GM18951 (cell line): ENCODE data around the gene MEGF10.
"Not testable (repeated sequence)": the region's sequence is repeated elsewhere in the genome, so short reads cannot be mapped to it uniquely, and the experiment has no call there.

ENCODE experiments used
- POLR2A ChIP-seq: IDR thresholded peaks from 4 replicates; pipeline ENCODE4 v1.6.1; 2011; ENCODE audit warnings: mild to moderate bottlenecking; ENCODE audit not compliant: insufficient read length, insufficient read depth; ENCODE audit errors: extremely low read depth
- in situ Hi-C: fragments of 300-500 bp; cut with MboI; formaldehyde crosslinking; loops from one replicate; pipeline ENCODE4 v1.12.0; 2022; ENCODE audit warnings: low sequenced_read_pairs, mixed read lengths, inconsistent platforms; ENCODE audit not compliant: unreplicated experiment

Gene MEGF10

DNA sequence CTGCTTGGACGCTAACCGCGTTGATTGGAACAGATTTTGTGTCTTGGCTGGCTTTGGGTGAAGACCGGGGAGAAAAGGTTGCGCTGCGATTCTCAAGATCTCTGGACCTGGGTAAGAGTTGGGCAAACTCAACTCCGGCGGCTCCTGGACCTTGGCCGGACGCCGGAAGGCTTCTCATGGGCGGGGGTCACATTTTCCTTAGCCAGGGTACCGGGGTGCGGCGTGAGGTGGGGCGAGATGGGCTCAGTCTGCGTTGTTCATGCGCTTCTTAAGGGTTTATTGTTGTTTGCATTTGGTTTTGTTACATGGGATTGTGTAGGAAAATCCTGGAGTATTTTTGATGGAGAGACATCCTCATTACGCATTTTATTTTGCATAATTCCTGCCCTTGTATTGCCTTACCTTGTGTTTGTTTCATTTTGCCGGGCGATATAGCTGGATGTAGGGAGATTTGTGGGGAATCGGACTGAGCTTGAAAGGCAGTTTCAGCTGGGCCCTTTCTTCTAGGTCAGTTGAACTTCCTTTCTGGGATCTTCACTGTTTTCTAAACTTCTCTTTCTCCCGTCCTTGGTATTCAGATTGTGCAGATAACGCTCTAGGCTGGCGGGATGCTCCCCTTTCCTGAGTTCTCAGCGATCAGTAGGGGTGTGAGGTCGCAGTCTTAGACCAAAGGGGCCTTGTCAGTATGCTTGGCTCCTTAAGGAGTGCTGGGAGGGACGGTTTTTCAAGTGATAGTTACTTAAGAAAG, 524 bp downstream of the MEGF10 start:
- TF ChIP-seq POLR2A, result no peak
- in situ Hi-C loops, result no loop called here

DNA sequence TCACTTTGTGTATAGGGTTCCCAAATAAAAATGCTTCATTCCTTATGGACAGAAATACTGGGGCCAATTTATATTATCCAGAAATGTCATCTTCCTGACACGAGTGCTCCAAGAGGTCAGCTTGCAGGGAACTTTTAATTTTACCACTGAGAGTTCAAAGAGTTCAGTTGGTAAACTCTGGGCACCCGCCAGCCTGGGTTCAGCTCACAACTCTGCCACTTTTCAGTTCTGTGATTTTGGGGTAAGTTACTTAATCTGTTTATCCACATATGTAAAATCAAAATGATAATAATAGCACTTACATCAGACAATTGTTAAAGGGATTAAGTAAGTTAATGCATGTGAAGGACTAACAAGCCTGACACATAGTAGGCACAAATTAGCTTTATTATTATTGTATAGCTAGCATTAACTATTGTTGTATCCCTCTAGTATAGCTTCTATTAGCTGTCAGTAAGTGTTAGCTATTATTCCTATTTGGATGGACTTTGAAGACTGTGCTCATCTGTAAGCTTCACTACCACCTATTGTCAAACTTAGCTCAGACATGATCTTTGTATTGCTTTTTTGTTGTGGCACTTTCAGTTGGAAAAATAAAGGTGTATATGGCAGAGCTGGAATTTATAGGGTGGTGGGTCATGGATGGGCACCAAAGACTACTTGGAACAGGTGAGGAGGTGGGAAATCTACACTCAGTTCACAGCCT, 1.6 kb downstream of the MEGF10 start:
- in situ Hi-C loops, result no loop called here
- TF ChIP-seq POLR2A, result no peak

DNA sequence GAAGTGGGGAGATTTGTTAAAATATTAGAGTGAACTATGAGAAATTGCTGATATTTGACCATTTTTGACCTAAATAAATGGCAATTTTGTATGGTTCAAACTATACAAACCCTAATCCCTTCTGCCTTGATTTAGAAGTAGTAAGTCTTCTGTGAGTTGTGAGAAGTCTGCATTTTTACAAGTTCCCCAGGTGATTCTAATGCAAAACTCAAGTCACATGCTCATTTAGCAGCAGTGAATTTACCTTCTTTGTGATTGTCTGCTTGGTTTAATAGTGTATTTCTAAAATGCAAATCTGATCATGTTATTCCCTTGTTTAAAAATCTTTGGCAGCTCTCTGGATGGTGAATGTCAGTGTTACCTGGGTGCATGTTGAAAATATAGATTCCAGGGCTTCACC, 2.8 kb downstream of the MEGF10 start:
- in situ Hi-C loops, result no loop called here
- TF ChIP-seq POLR2A, result no peak

DNA sequence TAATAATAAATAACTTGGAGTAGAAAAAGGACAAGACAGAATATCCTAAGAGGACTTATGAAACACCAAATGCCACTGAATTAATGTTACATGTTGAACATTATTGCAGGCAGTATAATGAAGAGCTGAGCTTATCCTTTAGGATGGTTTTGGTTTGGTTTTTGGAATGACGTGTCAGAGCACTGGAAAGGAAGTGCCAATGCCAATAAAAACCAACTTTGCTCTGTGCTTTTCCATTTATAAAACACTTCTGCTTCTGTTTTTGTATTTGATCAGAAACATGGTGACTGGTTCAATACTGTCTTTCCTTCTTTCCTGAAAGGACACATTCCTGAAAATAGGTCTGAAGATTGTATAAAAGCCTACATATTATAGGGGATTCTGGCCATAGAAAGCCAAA, 4.2 kb downstream of the MEGF10 start:
- in situ Hi-C loops, result no loop called here
- no peak for TF ChIP-seq POLR2A

DNA sequence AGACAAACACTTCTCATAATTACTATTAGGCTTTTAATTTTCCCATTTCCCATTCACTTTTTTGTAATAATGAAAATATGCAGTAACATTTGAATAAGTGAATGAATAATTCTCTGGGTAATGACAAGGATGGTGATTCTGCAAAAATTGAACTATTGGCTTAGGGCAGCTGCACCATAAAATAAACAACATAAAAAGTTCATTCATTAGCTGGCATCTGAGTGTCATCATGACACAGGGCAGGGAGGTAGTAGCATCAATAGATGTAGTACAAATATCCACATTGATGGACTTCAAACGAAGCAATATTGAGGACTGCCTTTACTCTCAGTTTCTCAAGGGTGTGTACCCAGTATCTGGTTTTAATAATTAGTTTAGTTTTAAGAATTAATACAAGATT, 4.9 kb downstream of the MEGF10 start:
- TF ChIP-seq POLR2A, result no peak
- in situ Hi-C loops, result no loop called here

DNA sequence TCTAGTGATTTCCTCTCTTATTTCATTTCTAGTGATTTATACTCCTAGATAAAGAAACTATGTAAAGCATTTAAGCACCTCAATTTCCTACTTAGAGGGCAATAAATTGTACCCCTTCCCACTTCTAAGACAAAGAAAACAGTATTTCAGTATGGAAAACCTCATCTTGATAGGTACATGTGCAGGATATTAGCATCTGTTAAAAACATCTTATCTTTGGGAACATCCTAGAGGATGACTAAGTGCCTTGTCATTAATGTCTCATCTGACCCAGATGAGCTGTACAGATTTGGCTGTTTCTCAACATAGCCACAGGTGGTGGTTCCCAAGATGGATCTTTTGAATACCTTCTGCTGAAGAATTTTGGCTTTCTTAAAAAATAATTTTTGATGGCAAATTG, 5.7 kb downstream of the MEGF10 start:
- in situ Hi-C loops, result no loop called here
- TF ChIP-seq POLR2A, result no peak

DNA sequence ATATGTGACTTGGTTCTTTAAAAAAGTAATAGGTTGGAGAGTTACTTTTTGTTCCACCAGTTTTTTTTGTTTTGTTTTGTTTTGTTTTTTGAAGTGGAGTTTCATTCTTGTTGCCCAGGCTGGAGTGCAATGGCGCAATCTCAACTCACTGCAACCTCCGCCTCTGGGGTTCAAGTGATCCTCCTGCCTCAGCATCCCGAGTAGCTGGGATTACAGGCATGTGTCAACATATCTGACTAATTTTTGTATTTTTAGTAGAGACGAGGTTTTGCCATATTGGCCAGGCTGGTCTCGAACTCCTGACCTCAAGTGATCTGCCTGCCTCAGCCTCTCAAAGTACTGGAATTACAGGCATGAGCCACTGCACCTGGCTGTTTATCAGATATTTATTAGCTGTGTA, 6.3 kb downstream of the MEGF10 start:
- in situ Hi-C loops, result not testable (repeated sequence)

DNA sequence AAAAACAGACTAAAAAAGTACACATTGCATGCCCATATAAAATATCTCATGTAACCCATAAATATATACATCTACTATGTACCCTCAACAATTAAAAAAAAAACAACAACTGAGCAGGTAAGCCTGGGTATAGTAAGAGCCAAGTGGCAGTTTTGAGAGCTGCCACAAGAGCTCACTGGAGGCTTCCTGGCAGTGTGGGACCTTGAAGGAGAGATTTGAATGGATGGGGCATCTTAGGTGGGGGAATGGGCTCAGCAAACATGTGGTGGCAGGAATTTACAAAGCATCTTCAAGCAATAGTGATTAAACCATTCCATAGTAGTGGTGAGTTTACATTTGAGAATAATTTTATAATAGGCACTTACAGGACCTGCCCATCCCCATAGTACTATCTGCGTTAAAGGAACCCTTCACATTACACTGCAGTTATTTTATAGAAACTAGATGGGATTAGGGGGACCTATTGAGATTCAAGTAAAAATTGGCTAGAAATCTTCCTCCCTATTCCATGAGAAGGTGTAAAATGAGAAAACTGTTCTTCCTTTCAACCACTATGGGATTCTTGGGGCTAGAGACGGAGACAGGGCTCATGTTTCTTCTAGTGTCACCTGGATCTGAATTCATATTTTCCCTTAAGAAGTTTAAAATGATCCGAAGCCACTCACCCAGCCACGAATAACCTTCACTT, 6.9 kb downstream of the MEGF10 start:
- TF ChIP-seq POLR2A, result no peak

DNA sequence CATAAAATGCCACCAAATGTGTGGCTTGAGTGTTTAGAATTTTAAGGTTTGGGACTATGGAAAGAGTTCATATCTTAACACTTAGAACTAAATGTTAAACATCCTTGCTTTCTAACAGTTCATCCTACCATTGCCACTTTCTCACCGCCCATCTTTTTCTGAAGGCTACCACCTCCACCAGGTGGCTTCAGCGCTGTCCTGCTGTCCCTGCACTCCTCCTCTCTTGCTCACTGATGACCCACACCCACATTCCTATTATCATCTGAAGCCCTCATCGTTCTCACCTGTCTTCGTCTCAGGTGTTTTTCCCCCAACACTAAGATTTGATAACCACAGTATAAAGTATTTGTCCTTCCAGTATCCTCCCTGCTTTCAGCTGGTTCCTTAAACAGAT, 7.4 kb downstream of the MEGF10 start:
- in situ Hi-C loops, result no loop called here
- no peak for TF ChIP-seq POLR2A

More for the DNA sequence above, 6.9 kb downstream of the MEGF10 start:
- in situ Hi-C loops, result no loop called here

DNA sequence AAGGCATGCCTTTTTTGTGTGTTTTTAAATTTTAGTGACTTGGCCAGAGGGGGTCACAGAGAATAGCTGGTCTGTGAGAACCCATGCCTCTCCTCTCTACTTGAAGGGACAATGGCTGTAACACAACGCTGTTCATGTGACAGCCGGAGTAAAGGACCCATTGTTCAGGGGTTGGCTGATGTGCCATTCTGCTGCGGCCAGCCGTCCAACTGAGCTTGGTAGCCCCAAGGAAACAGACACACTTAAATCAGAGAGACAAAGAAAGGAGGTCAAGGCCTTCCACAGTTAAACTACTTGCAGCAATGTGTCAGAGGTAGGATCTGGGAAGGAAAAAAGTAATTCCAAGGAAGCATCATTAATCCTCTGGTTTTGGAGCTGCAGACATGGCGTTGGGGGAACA, 8.1 kb downstream of the MEGF10 start:
- in situ Hi-C loops, result no loop called here
- TF ChIP-seq POLR2A, result no peak

DNA sequence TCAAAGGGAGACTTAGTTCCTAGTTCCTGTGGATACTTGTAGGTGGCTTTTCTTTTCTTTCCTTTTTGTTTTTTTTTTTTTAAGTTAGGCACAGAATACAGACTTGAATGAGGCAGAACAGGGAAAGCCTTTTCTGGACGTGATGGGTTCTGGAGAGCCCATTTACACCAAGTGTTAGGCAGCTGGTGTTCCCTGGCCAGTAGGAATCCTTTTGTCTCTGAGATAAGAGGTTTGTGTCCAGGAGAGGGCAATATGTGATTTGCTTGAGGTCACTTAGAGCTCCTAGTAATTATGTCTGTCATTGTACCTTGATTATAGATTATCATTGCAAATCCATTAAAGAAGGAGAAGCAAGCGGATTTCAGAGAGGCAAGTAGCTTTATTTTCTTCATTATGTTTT, 9.1 kb downstream of the MEGF10 start:
- no peak for TF ChIP-seq POLR2A
- in situ Hi-C loops, result loop anchor here (25.0 kb wide), 1 partner anchor 637 kb away; no protein-coding TSS in a partner anchor

DNA sequence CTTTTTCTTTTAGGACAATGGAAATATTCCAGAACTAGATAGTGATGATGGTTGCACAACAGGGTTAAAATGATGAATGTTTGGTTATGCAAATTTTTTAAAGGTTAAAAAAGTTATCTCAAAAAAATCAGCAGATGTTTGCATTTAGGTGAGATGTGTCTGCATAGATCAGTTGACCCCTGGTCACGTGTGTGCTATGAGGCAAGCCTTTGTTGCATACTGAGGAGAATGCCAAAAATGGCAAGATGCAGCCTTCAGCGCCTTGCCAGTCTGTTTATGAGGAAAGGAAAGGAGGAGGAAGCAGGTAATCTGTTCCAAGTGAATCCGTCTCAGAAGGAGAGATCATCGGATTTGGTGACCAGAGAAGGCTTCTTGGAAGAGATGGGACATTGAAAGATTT, 11.9 kb downstream of the MEGF10 start:
- TF ChIP-seq POLR2A, result no peak

DNA sequence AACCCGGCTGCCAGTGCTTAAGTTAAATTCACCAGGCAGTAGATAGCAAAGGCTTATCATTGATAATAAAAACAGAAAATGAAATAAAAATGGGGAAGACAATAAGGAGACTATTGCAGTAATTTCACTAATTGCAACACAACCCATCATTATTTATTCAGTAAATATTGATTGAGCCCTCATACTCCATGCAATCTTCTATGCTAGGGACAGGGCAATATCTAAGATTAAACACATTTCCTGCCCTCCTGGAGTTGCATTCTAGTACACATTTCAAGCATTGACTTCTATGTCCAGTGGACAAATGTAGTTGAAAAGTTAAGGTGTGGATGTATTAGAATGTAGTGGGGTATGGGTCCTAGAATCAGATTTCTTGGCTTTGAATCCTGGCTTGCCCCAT, 12.8 kb downstream of the MEGF10 start:
- TF ChIP-seq POLR2A, result no peak
- in situ Hi-C loops, result loop anchor here (25.0 kb wide), 1 partner anchor 641 kb away; no protein-coding TSS in a partner anchor

More for the DNA sequence above, 11.9 kb downstream of the MEGF10 start:
- in situ Hi-C loops, result loop anchor here (25.0 kb wide), 1 partner anchor 640 kb away; no protein-coding TSS in a partner anchor
